ENCODE data around the gene RGS7. TPM values are rescaled to one million over a fixed set of nuclear protein-coding genes. Genes with fewer than 3 reads are reported as not detected.
"Not testable (repeated sequence)": the region's sequence is repeated elsewhere in the genome, so short reads cannot be mapped to it uniquely, and the experiment has no call there.

The RGS7 gene
- total RNA-seq, 1 donor from 2014 or later: not detected

- H3K9me3 ChIP-seq: no peaks in the 10 kb centered on the region
- intact Hi-C loops (cut with DNase I): no loop called here
- H3K4me3 ChIP-seq: no peak overlapping the region
- no peaks in the 10 kb centered on the region for H3K4me1 ChIP-seq
- no peak overlapping the region for H3K27ac ChIP-seq
- ATAC-seq: no peak
- DNase-seq: no peak
- H3K27me3 ChIP-seq: no peaks in the 10 kb centered on the region
- H3K36me3 ChIP-seq: no peaks in the 10 kb centered on the region
- no peak for TF ChIP-seq CTCF (IDR thresholded peaks at IDR 0.05)
Observed at GRCh38 chr1:241308011-241308410, 49.0 kb downstream of the RGS7 start.

DNA sequence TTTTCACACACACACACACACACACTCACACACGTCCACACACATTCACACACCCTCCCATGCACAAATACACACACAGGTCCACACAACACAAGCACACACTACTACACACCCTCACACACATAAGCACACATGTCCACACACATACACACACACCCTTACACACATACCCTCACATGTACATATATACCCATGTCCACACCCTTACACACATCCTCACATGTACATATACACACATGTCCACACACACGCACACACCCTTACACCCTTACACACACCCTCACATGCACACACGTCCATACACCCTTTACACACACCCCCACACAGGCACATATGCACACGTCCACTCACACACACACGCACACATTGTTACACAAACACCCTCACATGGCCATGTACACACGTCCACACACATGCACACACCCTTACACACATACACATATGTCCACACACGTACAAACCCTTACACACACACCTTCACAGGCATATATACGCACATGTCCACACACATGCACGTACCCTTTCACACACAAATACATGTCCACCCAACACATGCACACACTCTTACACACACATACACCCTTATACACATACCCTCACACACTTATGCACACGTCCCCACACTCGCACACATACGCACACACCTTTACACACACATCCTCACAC, 50.7 kb downstream of the RGS7 start:
- TF ChIP-seq CTCF (IDR thresholded peaks at IDR 0.05): no peak
- intact Hi-C loops (cut with DNase I): no loop called here
- no peak overlapping the region for H3K4me3 ChIP-seq
- H3K27ac ChIP-seq: no peak overlapping the region
- H3K4me1 ChIP-seq: no peaks in the 10 kb centered on the region
- no peaks in the 10 kb centered on the region for H3K36me3 ChIP-seq
- DNase-seq (no peak), ATAC-seq (peak; percentile 48)
- H3K9me3 ChIP-seq: no peaks in the 10 kb centered on the region
- H3K27me3 ChIP-seq: no peaks in the 10 kb centered on the region

DNA sequence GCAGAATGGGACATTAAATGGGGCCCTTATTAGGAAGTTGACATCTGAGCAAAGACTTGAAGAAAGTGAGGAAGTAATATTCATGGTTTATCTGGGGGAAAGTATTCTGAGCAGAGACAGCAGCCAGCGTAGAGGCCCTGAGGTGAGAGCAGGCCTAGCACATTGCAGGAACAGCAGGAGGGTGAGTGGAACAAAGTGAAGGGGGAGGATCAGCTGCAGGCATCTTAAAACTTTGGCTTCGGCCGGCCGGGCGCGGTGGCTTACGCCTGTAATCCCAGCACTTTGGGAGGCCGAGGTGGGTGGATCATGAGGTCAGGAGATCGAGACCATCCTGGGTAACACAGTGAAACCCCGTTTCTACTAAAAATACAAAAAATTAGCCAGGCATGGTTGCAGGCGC, 55.0 kb downstream of the RGS7 start:
- DNase-seq; ATAC-seq; H3K9me3 ChIP-seq; H3K27ac ChIP-seq; H3K4me1 ChIP-seq; H3K36me3 ChIP-seq; H3K4me3 ChIP-seq; H3K27me3 ChIP-seq; intact Hi-C loops (cut with DNase I): not testable (repeated sequence)

DNA sequence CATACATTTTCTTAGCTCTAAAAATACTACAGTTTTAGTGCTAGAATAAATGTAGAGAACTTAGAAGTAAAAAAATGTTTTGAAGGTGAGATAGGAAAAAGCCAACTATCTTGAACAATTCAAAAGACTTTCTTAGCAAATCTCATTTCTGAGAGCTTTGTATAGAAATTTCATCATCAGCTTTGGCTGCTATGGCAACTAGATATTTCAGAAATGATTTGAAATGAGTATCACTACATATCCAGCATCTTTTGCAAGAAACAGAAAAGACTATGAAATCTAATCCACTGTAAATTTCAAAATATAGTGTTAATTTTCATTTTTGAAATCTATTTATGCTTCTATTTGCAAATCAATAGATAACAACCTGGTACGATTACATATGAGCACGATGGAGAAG, 57.7 kb downstream of the RGS7 start:
- DNase-seq: no peak
- intact Hi-C loops (cut with DNase I): no loop called here
- ATAC-seq: no peak
- Histone ChIP-seq H3K27ac (no peak overlapping the region), H3K4me1 (no peaks in the 10 kb centered on the region), H3K4me3 (no peak overlapping the region), H3K9me3 (no peaks in the 10 kb centered on the region), H3K36me3 (no peaks in the 10 kb centered on the region), H3K27me3 (no peaks in the 10 kb centered on the region)
- TF ChIP-seq CTCF (IDR thresholded peaks at IDR 0.05): no peak

- Histone ChIP-seq H3K27me3 (no peaks in the 10 kb centered on the region), H3K27ac (no peak overlapping the region), H3K9me3 (no peaks in the 10 kb centered on the region), H3K4me1 (no peaks in the 10 kb centered on the region), H3K36me3 (no peaks in the 10 kb centered on the region), H3K4me3 (no peak overlapping the region)
- ATAC-seq: no peak
- TF ChIP-seq CTCF (IDR thresholded peaks at IDR 0.05): no peak
- intact Hi-C loops (cut with DNase I): no loop called here
- no peak for DNase-seq
Observed at GRCh38 chr1:241292973-241293372, 64.0 kb downstream of the RGS7 start.

- H3K9me3 ChIP-seq; intact Hi-C loops (cut with DNase I): not testable (repeated sequence)
Observed at GRCh38 chr1:241291548-241291947, 65.5 kb downstream of the RGS7 start.

DNA sequence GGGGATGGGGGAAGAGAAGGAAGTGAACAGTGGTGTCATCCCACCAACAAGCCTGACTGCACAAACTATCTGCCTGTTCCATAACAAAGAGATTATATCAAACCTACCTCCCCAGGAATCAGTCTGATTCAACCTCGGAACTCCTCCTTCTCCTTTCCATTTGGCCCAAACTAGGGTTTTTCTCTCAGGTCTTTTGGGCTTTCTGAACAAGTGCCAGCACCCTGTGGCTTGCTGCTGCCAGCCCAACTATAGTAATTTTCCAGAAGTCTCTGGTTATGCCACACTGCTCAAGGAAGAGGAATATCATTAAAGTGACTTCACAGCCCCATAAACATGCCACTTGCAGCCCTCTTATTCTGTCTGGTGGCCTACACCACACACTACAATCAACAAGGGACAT, 70.5 kb downstream of the RGS7 start:
- no peak for TF ChIP-seq CTCF (IDR thresholded peaks at IDR 0.05)
- H3K9me3 ChIP-seq: peaks cover 13% of the 10 kb centered on the region
- intact Hi-C loops (cut with DNase I): no loop called here
- no peaks in the 10 kb centered on the region for H3K36me3 ChIP-seq
- no peak overlapping the region for H3K4me3 ChIP-seq
- no peaks in the 10 kb centered on the region for H3K27me3 ChIP-seq
- H3K27ac ChIP-seq: no peak overlapping the region
- ATAC-seq: no peak
- H3K4me1 ChIP-seq: no peaks in the 10 kb centered on the region
- no peak for DNase-seq

More at GRCh38 chr1:241291548-241291947, 65.5 kb downstream of the RGS7 start:
- not testable (repeated sequence) for H3K4me1 ChIP-seq, DNase-seq, ATAC-seq, H3K27me3 ChIP-seq, H3K4me3 ChIP-seq, H3K36me3 ChIP-seq, H3K27ac ChIP-seq

Data from upper lobe of right lung (tissue), 1 donor.